HG03558 (cell line): ENCODE measurements around the gene DPYSL5.
"Not testable (repeated sequence)": the region's sequence is repeated elsewhere in the genome, so short reads cannot be mapped to it uniquely, and the experiment has no call there.

Experiments used
- ATAC-seq: cut with Tn5 transposase; IDR thresholded peaks from one replicate; pipeline ENCODE4 v1.9.1; 2021; ENCODE audit warnings: moderate number of reproducible peaks; ENCODE audit not compliant: unreplicated experiment; ENCODE audit errors: extremely low read depth

Gene DPYSL5

GRCh38 chr2:26922405-26923188, 74.7 kb downstream of the DPYSL5 start:
- no peak for ATAC-seq

GRCh38 chr2:26923189-26923466, 75.2 kb downstream of the DPYSL5 start:
- ATAC-seq, result not testable (repeated sequence)

- ATAC-seq, result no peak
These were observed 76.8 kb downstream of the DPYSL5 start for GRCh38 chr2:26924731-26925099.

DNA sequence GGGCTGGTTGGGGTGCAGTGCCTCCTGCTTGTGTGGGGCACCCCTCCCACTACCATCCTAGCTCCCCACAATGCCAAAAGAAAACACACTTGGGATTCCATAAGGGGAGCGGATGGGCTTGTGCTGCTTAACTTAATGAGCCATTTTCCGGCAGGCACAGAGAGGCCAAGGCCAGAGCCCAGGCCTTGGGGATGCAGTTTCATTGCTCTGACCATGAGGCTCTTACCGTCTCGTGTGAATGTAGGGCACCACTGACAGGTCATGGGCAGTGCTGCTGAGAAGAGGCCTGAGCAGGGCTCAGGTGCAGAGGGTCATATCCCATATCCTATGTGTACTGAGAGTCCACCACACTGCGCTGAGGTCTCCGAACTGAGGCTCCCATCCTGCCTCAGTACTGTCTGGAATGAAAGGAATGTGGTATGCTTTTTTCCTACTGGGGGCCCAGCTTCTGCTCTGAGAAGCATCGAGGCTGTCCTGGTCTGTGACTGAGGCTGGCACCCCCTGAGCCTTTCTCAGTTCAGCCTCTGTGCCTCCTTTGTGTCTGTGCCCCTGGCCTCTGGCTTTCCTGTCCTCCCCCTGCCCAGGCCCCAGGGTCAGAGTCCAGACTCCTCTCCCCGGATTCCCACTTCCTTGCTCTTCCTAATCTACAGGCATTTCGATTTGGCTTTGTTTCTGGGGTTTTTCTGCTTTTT, 77.3 kb downstream of the DPYSL5 start:
- ATAC-seq, result no peak

GRCh38 chr2:26927221-26927620, 79.3 kb downstream of the DPYSL5 start:
- no peak for ATAC-seq

- no peak for ATAC-seq
These were observed 85.0 kb downstream of the DPYSL5 start for GRCh38 chr2:26932974-26933373.

- ATAC-seq, result no peak
These were observed 85.8 kb downstream of the DPYSL5 start for GRCh38 chr2:26933431-26934334.

DNA sequence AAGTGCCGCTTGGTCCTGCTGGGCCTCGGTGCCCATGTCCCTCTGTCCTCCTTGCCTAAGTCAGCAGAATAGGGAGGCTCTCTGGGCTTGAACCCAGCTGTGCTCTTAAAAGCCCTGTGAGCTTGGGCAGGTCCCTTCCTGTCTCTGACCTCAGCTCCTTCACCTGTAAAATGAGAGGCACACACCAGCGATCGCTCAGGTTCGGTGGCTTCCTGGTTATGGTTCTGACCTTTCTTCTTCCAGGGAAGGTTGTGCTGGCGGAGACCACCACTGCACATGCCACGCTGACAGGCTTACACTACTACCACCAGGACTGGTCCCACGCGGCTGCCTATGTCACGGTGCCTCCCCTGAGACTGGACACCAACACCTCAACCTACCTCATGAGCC, 86.4 kb downstream of the DPYSL5 start:
- no peak for ATAC-seq

GRCh38 chr2:26934985-26935384, 87.1 kb downstream of the DPYSL5 start:
- no peak for ATAC-seq

- no peak for ATAC-seq
These were observed 88.9 kb downstream of the DPYSL5 start for GRCh38 chr2:26936855-26937254.

DNA sequence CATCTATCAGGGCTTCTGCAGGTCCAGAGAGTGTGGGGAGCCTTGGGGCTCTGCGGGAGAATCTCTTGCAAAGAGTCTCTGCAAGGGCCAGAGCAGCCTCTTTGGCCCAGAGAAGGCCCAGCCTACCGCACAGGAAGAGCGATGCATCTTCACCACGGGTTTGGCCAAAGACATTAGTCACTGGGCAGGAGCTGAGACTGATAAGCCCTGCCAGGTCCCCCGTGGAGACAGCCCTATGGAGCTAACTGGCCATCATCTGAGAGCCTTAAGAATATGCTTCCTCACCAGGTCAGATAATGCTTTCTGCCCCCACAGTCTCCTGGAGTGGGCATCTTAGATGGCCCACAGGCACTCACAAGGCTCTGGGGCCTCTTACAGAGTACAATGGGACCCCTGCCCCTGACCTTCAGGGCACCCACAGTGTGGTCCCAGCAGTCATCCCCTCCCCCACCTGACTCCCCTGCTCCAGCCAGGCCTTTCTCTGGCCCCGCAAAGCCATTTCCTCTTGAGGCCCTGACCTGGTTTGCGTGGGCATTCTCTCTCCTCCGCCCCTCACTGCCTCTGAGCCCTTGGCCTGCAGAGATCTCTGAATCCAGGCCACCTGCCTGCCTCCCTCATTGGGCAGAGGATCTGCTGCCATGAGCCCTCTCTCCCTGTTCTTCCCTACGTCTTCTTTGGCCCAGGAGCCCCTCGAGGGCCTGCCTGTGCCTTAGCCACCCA, 90.6 kb downstream of the DPYSL5 start:
- ATAC-seq, result no peak

DNA sequence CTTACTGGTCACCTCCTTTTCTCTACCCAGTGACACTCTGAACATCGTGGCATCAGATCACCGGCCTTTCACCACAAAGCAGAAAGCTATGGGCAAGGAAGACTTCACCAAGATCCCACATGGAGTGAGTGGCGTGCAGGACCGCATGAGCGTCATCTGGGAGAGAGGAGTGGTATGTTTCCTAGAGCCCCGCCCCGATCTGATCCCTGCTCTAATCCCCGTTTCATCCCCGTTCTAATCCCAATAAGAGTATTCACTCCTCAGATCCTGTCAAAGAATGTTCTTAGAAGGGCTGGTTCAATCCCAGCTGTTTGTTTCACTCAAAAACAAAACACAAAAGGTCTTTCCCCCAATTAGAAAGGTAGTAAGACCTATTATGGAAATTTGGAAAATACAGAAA, 92.1 kb downstream of the DPYSL5 start:
- ATAC-seq, result no peak

- ATAC-seq, result no peak
These were observed 93.6 kb downstream of the DPYSL5 start for GRCh38 chr2:26941486-26941885.

- ATAC-seq, result no peak
These were observed 94.8 kb downstream of the DPYSL5 start for GRCh38 chr2:26942543-26943295.

GRCh38 chr2:26945991-26946750, 98.2 kb downstream of the DPYSL5 start:
- ATAC-seq, result no peak

GRCh38 chr2:26946841-26947784, 99.2 kb downstream of the DPYSL5 start:
- ATAC-seq, result no peak

- ATAC-seq, result no peak
These were observed 100.9 kb downstream of the DPYSL5 start for GRCh38 chr2:26948800-26949199.

DNA sequence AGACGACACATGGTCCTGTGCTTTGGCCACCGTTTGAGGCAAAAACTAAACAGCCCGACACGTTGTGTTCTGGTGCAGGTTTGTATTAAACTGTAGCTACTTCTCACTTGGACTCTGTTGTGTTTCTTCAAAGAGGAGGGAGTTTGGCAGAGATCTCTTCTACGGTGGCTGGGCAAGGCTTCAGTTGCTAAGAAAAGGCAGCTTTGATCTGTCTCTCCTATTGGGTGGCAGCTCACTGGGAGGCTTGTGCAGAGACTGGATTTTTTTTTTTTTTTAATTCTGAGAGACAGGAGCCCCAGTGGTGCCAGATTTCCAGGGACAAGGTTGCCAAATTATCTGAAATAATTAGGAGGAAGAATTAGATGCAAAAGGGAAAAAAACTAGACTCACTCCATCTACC, 102.3 kb downstream of the DPYSL5 start:
- no peak for ATAC-seq
